Type B pancreatic cell (in vitro differentiated cells): ENCODE measurements around the gene MVB12B. TPM values are rescaled to one million over a fixed set of nuclear protein-coding genes. Genes with fewer than 3 reads are reported as not detected.
A peak's percentile ranks its signal among the peaks of the same experiment; 100 is the strongest.

ENCODE experiments used
- DNase-seq: peaks from one replicate; pipeline ENCODE4 v3.0.0; 2021; ENCODE audit warnings: mixed read lengths; ENCODE audit not compliant: unreplicated experiment; ENCODE audit errors: extremely low spot score
- H3K27ac Mint-ChIP-seq: 2 replicates; pipeline ENCODE4 v1.8.0; 2021; ENCODE audit warnings: mild to moderate bottlenecking, mixed read lengths
- H3K27me3 Mint-ChIP-seq: 2 replicates; pipeline ENCODE4 v1.8.0; 2021; ENCODE audit warnings: mixed read lengths
- H3K36me3 Mint-ChIP-seq: 2 replicates; pipeline ENCODE4 v1.8.0; 2021; ENCODE audit warnings: mixed read lengths
- H3K4me1 Mint-ChIP-seq: one replicate; pipeline ENCODE4 v1.8.0; 2021; ENCODE audit warnings: mixed read lengths; ENCODE audit not compliant: unreplicated experiment
- H3K4me3 Mint-ChIP-seq: 2 replicates; pipeline ENCODE4 v1.8.0; 2021; ENCODE audit warnings: mild to moderate bottlenecking, mixed read lengths
- H3K9me3 Mint-ChIP-seq: 2 replicates; pipeline ENCODE4 v1.8.0; 2021; ENCODE audit warnings: mixed read lengths
- CTCF ChIP-seq: fragments of 200-600 bp; sonication (generic); conservative IDR thresholded peaks from 2 replicates; pipeline ENCODE4 v1.5.0; 2021; ENCODE audit warnings: antibody characterized with exemption, mild to moderate bottlenecking
- total RNA-seq: library from RNA; stranded (reverse); gene quantifications from 2 replicates; pipeline ENCODE4 v1.2.1, GENCODE V29; 2021; ENCODE audit warnings: low replicate concordance

MVB12B gene
- total RNA-seq, 1 donor from 2014 or later, result 26.1 TPM

GRCh38 chr9:126421567-126422428, 95.2 kb downstream of the MVB12B start:
- no peak for DNase-seq
- Mint-ChIP-seq H3K9me3 (no peaks in the 10 kb centered on the region), H3K4me1 (peaks cover 16% of the 10 kb centered on the region), H3K36me3 (peaks cover 14% of the 10 kb centered on the region), H3K27ac (no peak overlapping the region), H3K4me3 (no peak overlapping the region), H3K27me3 (no peaks in the 10 kb centered on the region)
- TF ChIP-seq CTCF, result no peak

- Mint-ChIP-seq H3K27me3 (no peaks in the 10 kb centered on the region), H3K4me1 (peaks cover 16% of the 10 kb centered on the region), H3K4me3 (no peak overlapping the region), H3K27ac (no peak overlapping the region), H3K9me3 (no peaks in the 10 kb centered on the region), H3K36me3 (peaks cover 9% of the 10 kb centered on the region)
- no peak for DNase-seq
- no peak for TF ChIP-seq CTCF
Observed at GRCh38 chr9:126423142-126423915, 96.7 kb downstream of the MVB12B start.

- DNase-seq, result no peak
- Mint-ChIP-seq H3K36me3 (peaks cover 9% of the 10 kb centered on the region), H3K27ac (no peak overlapping the region), H3K4me3 (no peak overlapping the region), H3K9me3 (no peaks in the 10 kb centered on the region), H3K27me3 (no peaks in the 10 kb centered on the region), H3K4me1 (peaks cover 16% of the 10 kb centered on the region)
- no peak for TF ChIP-seq CTCF
Observed at GRCh38 chr9:126423916-126424185, 97.2 kb downstream of the MVB12B start.

GRCh38 chr9:126424511-126424910, 97.9 kb downstream of the MVB12B start:
- no peak for DNase-seq
- no peak for TF ChIP-seq CTCF
- H3K36me3 Mint-ChIP-seq, result peaks cover 9% of the 10 kb centered on the region
- no peak overlapping the region for H3K27ac Mint-ChIP-seq
- H3K9me3 Mint-ChIP-seq, result no peaks in the 10 kb centered on the region
- H3K4me3 Mint-ChIP-seq, result no peak overlapping the region
- H3K4me1 Mint-ChIP-seq, result peaks cover 20% of the 10 kb centered on the region
- no peaks in the 10 kb centered on the region for H3K27me3 Mint-ChIP-seq

GRCh38 chr9:126428534-126429175, 102.0 kb downstream of the MVB12B start:
- DNase-seq, result peak; percentile 44
- H3K36me3 Mint-ChIP-seq, result peaks cover 6% of the 10 kb centered on the region
- no peak for TF ChIP-seq CTCF
- no peaks in the 10 kb centered on the region for H3K9me3 Mint-ChIP-seq
- H3K4me3 Mint-ChIP-seq, result no peak overlapping the region
- no peak overlapping the region for H3K27ac Mint-ChIP-seq
- peaks cover 3% of the 10 kb centered on the region for H3K4me1 Mint-ChIP-seq
- H3K27me3 Mint-ChIP-seq, result no peaks in the 10 kb centered on the region
